HG03378 (cell line): Measurements from ENCODE around the gene GRAMD1A.
"Not testable (repeated sequence)": the region's sequence is repeated elsewhere in the genome, so short reads cannot be mapped to it uniquely, and the experiment has no call there.

Source experiments
- ATAC-seq: cut with Tn5 transposase; IDR thresholded peaks from one replicate; pipeline ENCODE4 v1.9.1; 2021; ENCODE audit warnings: mild to moderate bottlenecking, moderate library complexity; ENCODE audit not compliant: unreplicated experiment

GRAMD1A gene

DNA sequence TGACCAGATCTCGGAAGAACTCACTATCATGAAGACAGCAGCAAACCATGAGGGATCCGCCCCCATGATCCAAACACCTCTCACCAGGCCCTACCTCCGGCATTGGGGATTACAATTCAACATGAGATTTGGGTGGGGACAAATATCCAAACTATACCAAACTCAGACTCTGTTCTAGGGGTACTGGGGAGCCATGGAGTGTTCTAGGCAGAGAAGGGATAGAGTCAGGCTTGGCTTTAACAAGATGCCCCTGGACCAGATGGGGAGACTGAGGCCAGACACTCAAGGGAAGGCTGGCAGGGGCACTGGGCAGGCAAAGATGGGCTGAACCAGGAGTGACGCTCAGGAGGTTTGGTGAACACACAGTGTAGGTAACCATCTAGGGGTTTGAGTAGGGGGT is 18.3 kb downstream of the GRAMD1A start:
- no peak for ATAC-seq

DNA sequence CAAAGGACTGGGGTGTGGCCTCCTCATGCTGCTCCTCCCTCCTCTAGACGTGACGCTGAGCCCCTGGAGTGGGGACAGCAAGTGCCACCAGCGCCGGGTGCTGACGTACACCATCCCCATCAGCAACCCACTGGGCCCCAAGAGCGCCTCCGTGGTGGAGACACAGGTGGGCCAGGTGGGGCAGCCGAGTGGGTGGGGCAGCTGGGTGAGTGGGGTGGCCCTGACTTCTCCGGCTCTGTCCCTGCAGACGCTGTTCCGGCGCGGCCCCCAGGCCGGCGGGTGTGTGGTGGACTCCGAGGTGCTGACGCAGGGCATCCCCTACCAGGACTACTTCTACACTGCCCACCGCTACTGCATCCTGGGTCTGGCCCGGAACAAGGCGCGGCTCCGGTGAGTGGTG is 19.0 kb downstream of the GRAMD1A start:
- ATAC-seq: no peak

DNA sequence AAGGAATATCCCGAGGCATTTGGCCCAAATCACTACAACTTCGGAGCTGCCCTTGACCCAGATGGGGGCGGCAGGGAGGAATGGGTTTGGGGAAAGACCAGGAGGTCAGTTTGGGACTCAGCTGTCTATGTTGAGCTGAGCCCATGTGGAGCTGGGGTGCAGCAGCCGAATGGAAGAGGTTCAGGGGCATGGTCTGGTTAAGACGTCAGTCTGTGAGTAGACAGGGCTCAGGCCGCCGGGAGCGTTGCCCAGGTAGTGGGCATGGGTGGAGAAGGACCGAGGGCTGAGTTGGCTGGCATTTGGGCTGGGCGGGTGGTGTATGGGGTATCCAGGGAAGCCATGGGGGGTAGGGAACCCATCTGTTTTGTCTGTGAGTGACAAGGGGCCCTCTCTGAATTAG is 20.9 kb downstream of the GRAMD1A start:
- ATAC-seq: no peak

DNA sequence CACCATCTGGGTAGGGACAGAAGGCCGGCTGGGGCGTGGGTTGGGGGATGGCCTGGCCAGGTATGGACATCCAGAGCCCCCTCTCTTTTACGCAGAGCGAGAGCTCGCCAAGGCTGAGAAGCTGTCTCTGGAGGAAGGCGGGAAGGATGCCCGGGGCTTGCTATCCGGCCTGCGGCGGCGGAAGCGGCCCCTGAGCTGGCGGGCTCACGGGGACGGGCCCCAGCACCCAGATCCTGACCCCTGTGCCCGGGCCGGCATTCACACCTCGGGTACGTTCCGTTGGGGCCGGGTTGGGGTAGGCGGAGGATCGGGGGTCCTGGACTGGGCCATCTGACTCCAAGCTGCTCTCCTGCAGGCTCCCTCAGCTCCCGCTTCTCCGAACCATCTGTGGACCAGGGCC is 21.5 kb downstream of the GRAMD1A start:
- no peak for ATAC-seq

DNA sequence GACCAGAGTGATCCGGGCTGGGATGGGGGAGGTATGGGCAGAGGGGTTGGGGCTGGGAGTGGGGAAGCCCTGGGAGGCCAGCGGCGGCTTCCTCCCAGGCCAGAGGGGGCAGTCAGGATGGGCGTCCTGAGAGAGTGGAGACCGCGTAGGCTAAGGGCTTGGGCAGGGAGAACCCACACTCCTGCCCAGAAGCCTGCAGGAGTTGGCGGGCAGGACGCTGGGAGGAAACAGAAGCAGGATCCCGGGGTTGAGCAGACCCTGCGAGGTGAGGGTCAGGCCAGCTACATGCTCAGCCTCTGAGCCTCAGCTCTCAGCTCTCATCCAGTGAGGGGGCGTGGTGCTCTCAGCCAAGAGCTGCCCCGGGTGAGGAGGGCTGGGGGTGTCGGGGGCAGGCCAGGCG is 22.3 kb downstream of the GRAMD1A start:
- no peak for ATAC-seq

DNA sequence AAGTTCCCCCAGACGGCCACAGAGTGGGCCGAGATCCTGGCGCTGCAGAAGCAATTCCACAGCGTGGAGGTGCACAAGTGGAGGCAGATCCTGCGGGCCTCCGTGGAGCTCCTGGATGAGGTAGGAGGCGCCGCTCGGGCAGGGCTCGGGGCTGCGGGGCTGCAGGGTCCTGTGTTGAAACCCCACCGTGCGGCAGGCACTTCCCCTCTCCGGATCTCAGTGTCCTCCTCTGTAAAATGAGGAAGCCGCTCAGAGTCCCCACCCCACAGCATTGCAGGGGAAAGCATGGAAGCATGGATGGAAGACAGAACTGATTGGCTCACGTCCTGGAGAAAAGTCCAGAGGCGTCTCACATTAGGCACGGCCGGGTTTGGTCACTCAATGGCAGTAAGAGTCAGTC is 23.3 kb downstream of the GRAMD1A start:
- ATAC-seq: no peak

DNA sequence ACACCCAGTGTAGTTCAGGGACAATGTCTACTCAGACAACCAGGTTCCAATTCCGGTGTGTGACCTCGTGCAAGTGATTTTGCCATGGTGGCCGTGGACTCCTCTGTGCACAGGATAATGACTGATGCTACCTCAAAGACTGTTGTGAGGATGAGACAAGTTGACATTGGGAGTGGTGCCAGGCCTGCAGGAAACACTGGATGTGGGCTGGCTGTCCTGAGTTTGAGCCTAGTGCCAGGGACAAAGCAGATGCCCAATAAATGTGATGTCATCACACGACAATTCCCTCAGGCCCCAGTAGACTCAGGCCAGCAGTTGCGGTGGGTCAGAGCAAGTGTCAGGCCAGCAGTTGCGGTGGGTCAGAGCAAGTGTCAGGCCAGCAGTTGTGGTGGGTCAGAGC is 24.0 kb downstream of the GRAMD1A start:
- ATAC-seq: no peak

DNA sequence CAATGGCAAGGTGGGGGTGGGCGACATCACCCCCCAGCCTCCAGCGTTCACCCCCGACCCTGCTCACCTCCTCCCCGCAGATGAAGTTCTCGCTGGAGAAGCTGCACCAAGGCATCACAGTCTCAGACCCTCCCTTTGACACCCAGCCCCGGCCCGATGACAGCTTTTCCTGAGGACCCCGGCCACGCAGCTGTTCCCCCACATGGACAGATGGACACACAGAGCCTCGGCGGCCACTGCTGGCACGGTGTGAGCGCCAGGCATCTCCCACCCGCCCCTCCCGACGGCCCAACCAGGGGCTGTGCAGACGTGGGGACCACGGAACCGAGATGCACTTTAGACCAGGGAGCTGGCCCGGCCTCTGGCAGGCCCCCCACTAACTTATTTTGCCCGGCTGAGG is 25.8 kb downstream of the GRAMD1A start:
- ATAC-seq: no peak

DNA sequence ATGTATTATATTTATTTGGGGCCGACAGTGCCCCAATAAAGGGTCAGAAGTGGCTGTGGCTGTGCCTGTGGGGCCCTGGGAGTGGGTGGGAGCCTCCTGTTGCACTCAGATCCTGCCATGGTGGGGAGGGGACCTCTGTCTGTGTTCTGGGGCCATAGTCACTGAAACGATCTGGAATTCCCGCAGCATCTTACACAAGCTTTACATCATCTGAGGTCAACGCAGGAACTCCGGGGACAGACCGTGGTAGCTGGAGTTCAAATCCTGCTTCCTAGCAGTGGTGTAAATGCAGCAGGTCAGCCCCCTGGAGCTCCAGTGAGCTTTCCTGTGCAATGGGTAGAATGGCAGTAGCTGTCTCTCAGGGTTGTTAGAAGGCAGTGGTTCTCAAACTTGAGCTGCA is 26.3 kb downstream of the GRAMD1A start:
- ATAC-seq: no peak

DNA sequence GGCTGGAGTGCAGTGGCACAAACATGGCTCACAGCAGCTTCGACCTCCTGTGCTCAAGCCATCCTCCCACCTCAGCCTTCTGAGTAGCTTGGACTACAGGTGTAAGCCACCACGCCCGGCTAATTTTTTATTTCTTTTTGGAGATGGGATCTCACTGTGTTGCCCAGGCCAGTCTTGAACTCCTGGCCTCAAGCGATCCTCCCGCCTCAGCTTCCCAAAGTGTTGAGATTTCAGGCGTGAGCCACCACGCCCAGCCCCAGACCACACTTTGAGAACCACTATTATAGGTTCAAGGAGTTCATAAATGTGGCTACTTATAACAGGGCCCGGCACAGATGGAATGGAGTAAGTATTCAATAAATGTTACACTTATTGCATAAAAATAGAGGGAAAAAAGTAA is 26.9 kb downstream of the GRAMD1A start:
- no peak for ATAC-seq

DNA sequence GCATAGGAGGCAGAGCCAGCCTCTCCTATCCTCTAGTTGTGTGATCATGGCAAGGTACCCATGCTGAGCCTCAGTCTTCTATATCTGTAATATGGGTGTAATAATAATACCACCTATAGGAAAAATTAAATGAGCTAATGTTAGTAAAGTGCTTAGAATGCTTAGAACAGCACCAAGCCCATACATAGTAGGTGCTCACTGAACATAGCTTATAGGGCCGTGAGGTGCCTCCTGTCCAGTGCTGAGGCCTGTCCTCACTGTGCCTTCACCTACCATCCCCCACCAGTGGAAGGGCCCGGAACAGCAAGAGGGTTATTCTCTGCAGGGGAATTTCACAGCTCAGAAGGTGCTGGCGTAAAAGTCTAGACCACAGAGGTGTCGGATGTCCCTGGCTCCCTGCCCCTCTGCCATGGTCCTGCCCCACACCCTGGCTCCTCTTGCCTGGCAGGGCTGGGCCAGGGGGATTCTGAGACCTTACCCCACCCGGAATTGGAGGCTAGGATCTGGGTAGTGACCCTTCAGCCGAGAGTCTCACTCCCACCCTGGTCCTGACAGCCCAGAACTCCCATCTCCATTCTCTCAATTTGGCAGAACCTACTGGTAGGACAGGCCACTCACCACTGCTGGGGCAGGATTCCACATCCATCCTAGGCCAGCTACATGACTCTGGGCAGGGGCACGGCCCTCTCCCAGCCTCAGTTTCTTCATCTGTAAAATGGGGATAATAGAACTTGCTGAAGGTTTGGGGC is 27.9 kb downstream of the GRAMD1A start:
- no peak for ATAC-seq

DNA sequence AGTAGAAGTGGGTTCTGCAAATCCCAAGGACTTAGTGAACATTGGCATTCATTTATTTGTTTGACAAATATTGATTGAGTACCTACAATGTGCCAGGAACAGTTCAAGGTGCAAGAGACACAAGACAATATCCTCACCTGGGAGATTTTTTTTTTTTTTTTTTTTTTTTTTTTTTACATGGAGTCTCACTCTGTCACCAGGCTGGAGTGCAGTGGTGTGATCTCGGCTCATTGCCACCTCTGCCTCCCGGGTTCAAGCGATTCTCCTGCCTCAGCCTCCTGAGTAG is 28.4 kb downstream of the GRAMD1A start:
- not testable (repeated sequence) for ATAC-seq

DNA sequence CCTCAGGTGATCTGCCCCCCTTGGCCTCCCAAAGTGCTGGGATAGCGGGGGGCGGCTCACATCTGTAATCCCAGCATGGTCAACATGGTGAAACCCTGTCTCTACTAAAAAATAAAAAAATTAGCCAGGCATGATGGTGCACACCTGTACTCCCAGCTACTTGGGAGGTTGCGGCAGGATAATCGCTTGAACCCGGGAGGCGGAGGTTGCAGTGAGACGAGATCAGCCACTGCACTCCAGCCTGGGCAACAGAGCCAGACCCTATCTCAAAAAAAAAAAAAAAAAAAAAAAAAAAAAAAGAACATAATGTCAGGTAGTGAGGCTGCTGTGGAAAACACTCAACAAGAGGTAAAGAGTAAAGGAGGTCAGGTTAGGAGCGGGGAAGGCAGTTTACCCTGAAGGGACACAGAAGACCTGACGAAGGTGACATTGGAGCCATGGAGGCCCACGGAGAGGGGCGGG is 29.2 kb downstream of the GRAMD1A start:
- not testable (repeated sequence) for ATAC-seq

DNA sequence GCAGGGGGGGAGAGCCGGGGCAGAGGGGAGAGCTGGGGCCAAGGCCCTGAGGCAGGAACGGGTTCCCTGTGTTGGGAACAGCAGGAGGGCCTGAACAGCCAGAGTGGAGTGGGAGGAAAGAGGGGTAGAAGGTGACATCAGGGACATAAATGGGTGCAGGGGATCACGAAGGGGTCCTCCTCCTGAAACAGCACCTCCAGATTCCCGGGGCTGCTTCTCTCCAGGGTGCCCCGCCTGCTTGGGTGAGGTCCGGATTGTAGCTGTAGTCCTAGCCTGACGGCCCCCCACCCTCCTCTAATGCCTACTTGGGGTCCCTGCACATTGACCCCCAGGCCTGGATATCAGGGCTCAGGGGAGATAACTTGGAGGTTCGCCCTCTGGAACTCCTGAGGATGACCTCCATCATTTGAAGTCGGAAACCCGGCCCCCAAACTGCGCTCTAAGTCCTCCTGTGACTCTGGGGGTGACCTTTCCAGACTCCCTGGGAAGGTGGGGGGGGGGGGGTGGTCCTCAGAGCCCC is 29.7 kb downstream of the GRAMD1A start:
- no peak for ATAC-seq

DNA sequence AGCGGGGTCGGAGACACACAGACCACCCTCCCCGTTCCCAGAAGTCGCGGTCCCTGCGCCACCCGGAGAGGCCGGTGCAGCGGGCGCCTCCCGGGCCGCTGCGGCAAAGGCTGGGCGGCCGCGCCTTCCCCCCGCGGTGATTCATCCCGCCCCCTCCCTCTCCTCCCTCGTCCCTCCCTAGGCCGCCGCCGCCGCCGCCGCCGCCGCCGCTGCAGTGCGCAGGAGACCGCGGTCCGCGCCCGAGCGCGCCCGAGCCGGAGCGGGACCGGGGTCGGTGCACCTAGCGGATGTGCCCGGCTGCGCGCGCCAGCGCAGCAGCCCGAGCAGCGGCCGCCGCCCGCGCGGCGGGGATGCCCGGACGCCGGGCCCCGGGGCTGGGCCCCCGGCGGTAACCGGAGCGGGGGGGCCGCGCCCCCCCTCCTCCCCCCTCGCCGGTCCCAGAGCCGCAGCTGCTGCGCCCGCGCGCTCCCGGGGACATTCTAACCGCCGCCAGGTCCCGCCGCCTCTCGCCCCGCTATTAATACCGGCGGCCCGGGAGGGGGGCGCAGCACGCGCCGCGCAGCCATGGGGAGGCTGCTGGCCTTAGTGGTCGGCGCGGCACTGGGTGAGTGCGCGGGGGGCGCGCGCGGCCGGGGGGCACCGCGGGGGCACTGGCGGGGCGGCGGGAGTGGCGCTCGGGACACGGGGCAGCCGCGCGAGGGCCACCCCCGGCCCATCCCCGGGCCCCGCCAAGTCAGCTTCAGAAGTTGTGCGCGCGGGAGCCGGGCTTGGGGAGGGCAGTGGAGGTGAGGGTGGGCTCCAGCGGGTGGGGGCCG is 30.3 kb downstream of the GRAMD1A start, which contains the start of gene SCN1B:
TSS of gene SCN1B (plus strand) at position 214 of the 815 bp plus-strand sequence. CDS start at position 565, 351 bp downstream.
- no peak for ATAC-seq

DNA sequence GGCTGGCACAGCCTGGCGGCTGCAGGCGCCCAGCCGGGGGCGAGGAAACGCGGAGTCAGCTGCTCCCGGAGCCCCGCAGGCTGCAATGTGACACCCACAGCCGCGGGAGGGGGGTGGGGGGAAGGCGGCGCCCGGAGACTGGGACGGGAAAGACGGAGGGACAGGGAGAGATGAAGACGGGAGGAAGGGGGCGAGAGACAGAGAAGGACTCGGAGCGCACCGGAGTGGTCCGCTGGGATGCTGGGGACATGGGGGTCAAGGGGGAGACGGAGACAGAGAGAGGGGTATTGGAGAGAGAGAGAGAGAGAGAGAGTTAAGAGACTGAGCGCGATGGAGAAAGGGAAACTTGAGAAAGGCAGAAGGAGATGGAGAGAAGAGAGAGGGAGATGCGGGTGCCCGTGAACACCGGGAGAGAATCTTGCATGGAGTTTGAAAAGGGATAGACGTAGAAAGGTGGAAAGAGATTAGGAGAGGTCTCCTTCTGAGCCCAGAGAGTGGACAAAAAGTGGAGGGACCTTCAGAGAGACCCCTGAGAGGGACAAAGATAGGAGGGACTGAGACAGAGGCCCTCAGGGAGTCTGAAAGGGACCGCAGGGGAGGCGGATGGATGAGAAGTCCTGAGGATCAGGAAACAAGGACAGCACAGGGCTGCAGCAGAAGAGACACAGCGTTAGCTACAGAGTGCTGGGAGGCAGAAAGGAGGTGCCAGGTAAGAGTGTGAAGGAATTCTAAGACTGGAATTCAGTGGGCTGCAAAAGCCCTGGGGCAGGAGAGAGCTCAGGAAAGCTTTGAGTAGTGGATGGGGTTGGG is 31.2 kb downstream of the GRAMD1A start:
- ATAC-seq: no peak

DNA sequence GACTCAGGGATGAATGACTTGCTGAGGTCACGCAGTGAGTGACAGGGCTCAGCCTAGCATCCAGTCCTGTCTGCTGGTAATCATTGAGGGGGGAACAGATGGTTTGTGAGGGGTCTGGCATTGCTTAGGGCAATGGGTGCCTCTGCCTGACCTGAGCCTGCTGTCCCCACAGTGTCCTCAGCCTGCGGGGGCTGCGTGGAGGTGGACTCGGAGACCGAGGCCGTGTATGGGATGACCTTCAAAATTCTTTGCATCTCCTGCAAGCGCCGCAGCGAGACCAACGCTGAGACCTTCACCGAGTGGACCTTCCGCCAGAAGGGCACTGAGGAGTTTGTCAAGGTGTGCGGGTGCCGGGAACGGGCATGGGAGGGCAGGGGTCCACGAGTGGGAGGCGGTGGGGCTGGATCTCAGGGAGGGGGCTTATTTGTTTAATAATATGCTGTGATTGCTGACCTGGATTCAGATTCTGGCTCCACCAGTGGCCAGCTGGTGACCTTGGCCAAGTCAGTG is 32.3 kb downstream of the GRAMD1A start:
- ATAC-seq: no peak

DNA sequence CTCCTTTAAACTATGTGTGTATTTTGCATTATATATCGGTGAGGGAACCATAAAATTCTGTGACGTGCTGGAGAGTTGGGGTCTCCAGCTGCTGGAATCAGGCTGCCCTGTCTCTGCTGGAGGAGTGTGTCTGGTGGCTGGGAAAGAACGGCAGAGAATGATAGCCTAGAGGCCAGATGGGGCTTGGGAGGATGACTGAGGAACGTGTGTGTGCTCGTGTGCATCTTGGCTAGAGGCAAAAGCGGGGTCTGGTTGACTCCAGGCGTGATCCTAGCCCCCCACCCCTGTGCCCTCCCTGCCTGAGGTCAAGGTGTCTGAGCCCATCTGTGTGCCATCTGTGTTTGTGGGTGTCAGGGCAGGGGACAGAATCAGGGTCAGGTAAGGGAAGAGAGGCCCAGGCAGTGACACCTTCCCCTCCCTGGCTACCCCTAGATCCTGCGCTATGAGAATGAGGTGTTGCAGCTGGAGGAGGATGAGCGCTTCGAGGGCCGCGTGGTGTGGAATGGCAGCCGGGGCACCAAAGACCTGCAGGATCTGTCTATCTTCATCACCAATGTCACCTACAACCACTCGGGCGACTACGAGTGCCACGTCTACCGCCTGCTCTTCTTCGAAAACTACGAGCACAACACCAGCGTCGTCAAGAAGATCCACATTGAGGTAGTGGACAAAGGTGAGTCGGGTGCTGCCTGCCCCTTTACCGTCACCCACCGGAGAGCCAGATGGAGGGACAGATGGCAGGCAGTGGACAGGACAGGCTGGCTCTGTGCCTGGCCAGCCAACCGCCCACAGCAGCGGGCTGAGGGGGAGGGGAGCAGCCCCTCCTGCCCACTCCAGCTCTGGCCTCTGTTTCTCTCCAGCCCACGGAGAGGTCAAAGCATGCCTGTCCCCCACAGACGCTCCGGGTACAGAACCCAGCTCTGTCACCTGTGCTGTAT is 33.2 kb downstream of the GRAMD1A start:
- ATAC-seq: no peak

DNA sequence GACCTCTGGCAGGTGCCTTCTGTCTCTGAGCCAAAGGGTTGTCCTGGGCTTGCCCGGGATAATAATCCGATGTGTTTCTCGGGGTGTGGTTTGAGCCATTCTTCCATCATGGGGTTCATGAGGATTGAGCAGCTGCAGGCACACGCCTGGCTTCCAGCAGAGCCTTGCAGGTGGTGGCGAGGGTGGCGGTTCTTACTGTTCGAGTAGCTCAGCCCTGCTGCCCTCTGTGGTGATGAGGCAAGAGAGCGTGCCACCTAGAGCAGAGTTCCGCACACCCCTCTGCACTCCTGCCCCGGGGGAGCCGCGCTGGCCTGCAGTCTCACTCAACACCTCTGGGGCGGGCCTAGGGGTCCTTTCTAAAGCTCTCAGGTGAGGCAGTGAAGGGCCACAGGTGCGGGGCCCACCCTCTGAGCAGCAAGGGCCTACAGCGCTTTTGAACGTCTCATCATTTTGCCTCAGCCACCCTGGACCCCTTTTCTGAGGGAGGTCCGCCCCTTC is 33.9 kb downstream of the GRAMD1A start:
- no peak for ATAC-seq
